OCI-LY1 (cell line): ENCODE results near the gene ADAMTS7.
"Not testable (repeated sequence)": the region's sequence is repeated elsewhere in the genome, so short reads cannot be mapped to it uniquely, and the experiment has no call there.

ENCODE experiments used
- H2AFZ ChIP-seq: fragments of 200-600 bp; sonication (generic), shearing (Covaris generic); 2 replicates; pipeline ENCODE4 v1.6.0; 2014; ENCODE audit warnings: antibody characterized with exemption, mild to moderate bottlenecking, low read length
- H3F3A ChIP-seq: fragments of 200-600 bp; sonication (generic), shearing (Covaris generic); 2 replicates; pipeline ENCODE4 v1.6.0; 2014; ENCODE audit warnings: mild to moderate bottlenecking, antibody characterized with exemption, low read length, moderate library complexity; ENCODE audit not compliant: insufficient read depth
- H3K27ac ChIP-seq: fragments of 200-600 bp; sonication (generic); 2 replicates; pipeline ENCODE4 v1.5.1; 2014; ENCODE audit warnings: low read length, mixed run types, mild to moderate bottlenecking, low read depth; ENCODE audit not compliant: poor library complexity, severe bottlenecking
- H3K27me3 ChIP-seq: fragments of 200-600 bp; sonication (generic); 2 replicates; pipeline ENCODE4 v1.6.0; 2014; ENCODE audit warnings: antibody characterized with exemption, mild to moderate bottlenecking, low read length, moderate library complexity; ENCODE audit not compliant: insufficient read depth
- H3K36me3 ChIP-seq: fragments of 200-600 bp; sonication (generic); 2 replicates; pipeline ENCODE4 v1.6.1; 2014; ENCODE audit warnings: mild to moderate bottlenecking, antibody characterized with exemption, low read length, moderate library complexity, mixed read lengths; ENCODE audit not compliant: insufficient read depth
- H3K4me1 ChIP-seq: fragments of 200-600 bp; sonication (generic); 2 replicates; pipeline ENCODE4 v1.5.1; 2014; ENCODE audit warnings: mild to moderate bottlenecking, low read length, moderate library complexity; ENCODE audit not compliant: insufficient read depth, severe bottlenecking
- H3K4me2 ChIP-seq: fragments of 200-600 bp; sonication (generic), shearing (Covaris generic); 2 replicates; pipeline ENCODE4 v1.6.1; 2014; ENCODE audit warnings: low read length
- H3K4me3 ChIP-seq: fragments of 200-600 bp; sonication (generic); 2 replicates; pipeline ENCODE4 v1.5.1; 2014; ENCODE audit warnings: low read length, low read depth, mild to moderate bottlenecking, mixed read lengths; ENCODE audit not compliant: poor library complexity, severe bottlenecking
- H3K79me2 ChIP-seq: fragments of 200-600 bp; shearing (Covaris generic); 2 replicates; pipeline ENCODE4 v1.6.1; 2016; ENCODE audit warnings: mixed run types, low read length, mixed read lengths; ENCODE audit not compliant: insufficient read depth
- H3K9ac ChIP-seq: fragments of 200-600 bp; sonication (generic), shearing (Covaris generic); 2 replicates; pipeline ENCODE4 v1.6.1; 2014; ENCODE audit warnings: mild to moderate bottlenecking, low read length, mixed read lengths
- H3K9me2 ChIP-seq: fragments of 200-600 bp; sonication (generic), shearing (Covaris generic); 2 replicates; pipeline ENCODE4 v1.6.1; 2014; ENCODE audit warnings: low read depth, mild to moderate bottlenecking, low read length, mixed read lengths
- H3K9me3 ChIP-seq: fragments of 200-600 bp; shearing (Covaris generic); 2 replicates; pipeline ENCODE4 v1.6.1; 2014; ENCODE audit warnings: low read length, mixed read lengths
- H4K20me1 ChIP-seq: fragments of 200-600 bp; sonication (generic), shearing (Covaris generic); 2 replicates; pipeline ENCODE4 v1.6.0; 2016; ENCODE audit warnings: mild to moderate bottlenecking, low read length; ENCODE audit not compliant: insufficient read depth
- EZH2 ChIP-seq: fragments of 200-600 bp; sonication (generic), shearing (Covaris generic); IDR thresholded peaks from 2 replicates; pipeline ENCODE4 v1.8.0; 2017; ENCODE audit warnings: borderline replicate concordance, mixed run types, mild to moderate bottlenecking, antibody characterized with exemption, low read length, moderate library complexity, mixed read lengths
- TF ChIP-seq, protein P1 (sequence below): fragments of 200-600 bp; sonication (generic), shearing (Covaris generic); IDR thresholded peaks from 2 replicates; pipeline ENCODE4 v1.5.1; 2017; ENCODE audit warnings: mild to moderate bottlenecking, antibody characterized with exemption, low read length, moderate library complexity, mixed read lengths

ADAMTS7 gene

GRCh38 chr15:78800189-78800588, 11.1 kb downstream of the ADAMTS7 start:
- H3K9ac ChIP-seq, result no peak overlapping the region
- H3K9me3 ChIP-seq, result no peaks in the 10 kb centered on the region
- H3K4me3 ChIP-seq, result no peak overlapping the region
- TF ChIP-seq, protein P1, sequence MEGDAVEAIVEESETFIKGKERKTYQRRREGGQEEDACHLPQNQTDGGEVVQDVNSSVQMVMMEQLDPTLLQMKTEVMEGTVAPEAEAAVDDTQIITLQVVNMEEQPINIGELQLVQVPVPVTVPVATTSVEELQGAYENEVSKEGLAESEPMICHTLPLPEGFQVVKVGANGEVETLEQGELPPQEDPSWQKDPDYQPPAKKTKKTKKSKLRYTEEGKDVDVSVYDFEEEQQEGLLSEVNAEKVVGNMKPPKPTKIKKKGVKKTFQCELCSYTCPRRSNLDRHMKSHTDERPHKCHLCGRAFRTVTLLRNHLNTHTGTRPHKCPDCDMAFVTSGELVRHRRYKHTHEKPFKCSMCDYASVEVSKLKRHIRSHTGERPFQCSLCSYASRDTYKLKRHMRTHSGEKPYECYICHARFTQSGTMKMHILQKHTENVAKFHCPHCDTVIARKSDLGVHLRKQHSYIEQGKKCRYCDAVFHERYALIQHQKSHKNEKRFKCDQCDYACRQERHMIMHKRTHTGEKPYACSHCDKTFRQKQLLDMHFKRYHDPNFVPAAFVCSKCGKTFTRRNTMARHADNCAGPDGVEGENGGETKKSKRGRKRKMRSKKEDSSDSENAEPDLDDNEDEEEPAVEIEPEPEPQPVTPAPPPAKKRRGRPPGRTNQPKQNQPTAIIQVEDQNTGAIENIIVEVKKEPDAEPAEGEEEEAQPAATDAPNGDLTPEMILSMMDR, result no peak
- TF ChIP-seq EZH2, result no peak
- no peaks in the 10 kb centered on the region for H3K9me2 ChIP-seq
- H4K20me1 ChIP-seq, result no peaks in the 10 kb centered on the region
- H3K4me2 ChIP-seq, result no peak overlapping the region
- H3K27ac ChIP-seq, result no peak overlapping the region
- H3K27me3 ChIP-seq, result 0 out of 2 replicates have a peak, but pooled peaks cover 4% of the 10 kb centered on the region
- no peaks in the 10 kb centered on the region for H3F3A ChIP-seq
- H3K36me3 ChIP-seq, result no peaks in the 10 kb centered on the region
- no peaks in the 10 kb centered on the region for H3K4me1 ChIP-seq
- no peak overlapping the region for H2AFZ ChIP-seq
- H3K79me2 ChIP-seq, result no peaks in the 10 kb centered on the region

- H3K9me3 ChIP-seq, H3K79me2 ChIP-seq, H2AFZ ChIP-seq, H3K4me1 ChIP-seq, H4K20me1 ChIP-seq, H3K9me2 ChIP-seq, H3K4me2 ChIP-seq, H3K36me3 ChIP-seq, H3K27ac ChIP-seq, H3K9ac ChIP-seq, H3K4me3 ChIP-seq, H3K27me3 ChIP-seq, H3F3A ChIP-seq: not testable (repeated sequence)
Measured at GRCh38 chr15:78799102-78799501, 12.2 kb downstream of the ADAMTS7 start.

DNA sequence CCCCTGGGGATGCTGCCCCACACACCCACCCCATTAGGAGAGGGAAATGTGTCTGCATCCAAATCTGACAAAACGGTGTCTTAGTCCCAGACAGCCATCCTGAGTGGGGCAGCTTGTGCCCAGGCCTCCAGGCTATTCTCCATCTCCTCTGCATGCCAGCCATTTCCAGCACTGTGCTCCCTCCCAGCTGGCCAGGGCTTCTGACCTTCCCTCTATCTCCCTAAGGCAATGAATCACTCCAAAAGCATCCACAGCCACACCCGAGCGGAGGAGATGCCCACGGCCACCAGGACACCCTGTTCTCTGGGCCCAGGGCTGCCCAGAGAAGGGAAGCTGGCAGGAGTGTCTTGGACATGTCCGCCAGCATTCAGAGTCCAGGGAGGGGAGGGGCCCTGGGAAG, 12.9 kb downstream of the ADAMTS7 start:
- not testable (repeated sequence) for H3K27ac ChIP-seq, H2AFZ ChIP-seq

DNA sequence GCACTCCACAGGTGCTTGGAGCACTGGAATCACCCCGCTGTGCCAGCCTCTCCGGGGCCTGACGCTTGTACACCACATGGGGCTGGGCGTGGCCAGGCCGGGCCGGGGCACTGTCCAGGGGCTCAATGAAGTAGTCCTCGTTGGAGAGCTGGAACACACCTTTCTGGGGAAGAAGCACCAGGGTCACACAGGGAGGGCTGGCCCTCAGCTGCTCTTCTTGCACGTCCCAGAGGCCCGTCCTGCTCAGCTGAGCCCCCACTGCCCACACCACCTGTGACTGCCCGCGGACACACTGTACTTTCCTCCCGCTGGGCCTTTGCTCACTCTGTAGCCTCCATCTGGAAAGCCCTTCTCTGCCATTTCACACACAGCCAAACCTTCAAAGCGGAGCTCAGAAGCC, 13.3 kb downstream of the ADAMTS7 start:
- TF ChIP-seq EZH2, result no peak
- TF ChIP-seq, protein P1, result no peak
- H3K4me1 ChIP-seq, result no peaks in the 10 kb centered on the region
- H3K36me3 ChIP-seq, result no peaks in the 10 kb centered on the region
- no peaks in the 10 kb centered on the region for H3K79me2 ChIP-seq
- H3K9me2 ChIP-seq, result no peaks in the 10 kb centered on the region
- H3K9ac ChIP-seq, result no peak overlapping the region
- H4K20me1 ChIP-seq, result no peaks in the 10 kb centered on the region
- no peak overlapping the region for H3K27ac ChIP-seq
- H3K9me3 ChIP-seq, result no peaks in the 10 kb centered on the region
- H3K4me3 ChIP-seq, result no peak overlapping the region
- no peaks in the 10 kb centered on the region for H3F3A ChIP-seq
- no peak overlapping the region for H3K4me2 ChIP-seq
- 0 out of 2 replicates have a peak, but pooled peaks cover 4% of the 10 kb centered on the region for H3K27me3 ChIP-seq
- no peak overlapping the region for H2AFZ ChIP-seq

More for the DNA sequence above, 12.9 kb downstream of the ADAMTS7 start:
- H3K79me2 ChIP-seq, H3F3A ChIP-seq, H4K20me1 ChIP-seq, H3K9me2 ChIP-seq, H3K27me3 ChIP-seq, H3K9me3 ChIP-seq, H3K4me2 ChIP-seq, H3K4me3 ChIP-seq, H3K36me3 ChIP-seq, H3K4me1 ChIP-seq, H3K9ac ChIP-seq: not testable (repeated sequence)
